Esophagus squamous epithelium (tissue), 4 donors: ENCODE data around the gene TAOK3.

ENCODE experiments used
- CTCF ChIP-seq, 6 experiments: fragments of 450-650 bp in 4 of 6; fragments of 200-600 bp in 2 of 6; sonication (generic) in 2 of 6; IDR thresholded peaks; one replicate each; pipeline ENCODE4 v1.5.1; 2016 to 2019; ENCODE audit warnings: antibody characterized with exemption in 6 of 6, mild to moderate bottlenecking in 4 of 6, moderate library complexity in 4 of 6
- POLR2A ChIP-seq, 4 donors: fragments of 450-650 bp; IDR thresholded peaks; one replicate each; pipeline ENCODE4 v1.6.1; 2017; ENCODE audit warnings: antibody characterized with exemption in 4 of 4, mild to moderate bottlenecking in 4 of 4, moderate library complexity in 3 of 4

DNA sequence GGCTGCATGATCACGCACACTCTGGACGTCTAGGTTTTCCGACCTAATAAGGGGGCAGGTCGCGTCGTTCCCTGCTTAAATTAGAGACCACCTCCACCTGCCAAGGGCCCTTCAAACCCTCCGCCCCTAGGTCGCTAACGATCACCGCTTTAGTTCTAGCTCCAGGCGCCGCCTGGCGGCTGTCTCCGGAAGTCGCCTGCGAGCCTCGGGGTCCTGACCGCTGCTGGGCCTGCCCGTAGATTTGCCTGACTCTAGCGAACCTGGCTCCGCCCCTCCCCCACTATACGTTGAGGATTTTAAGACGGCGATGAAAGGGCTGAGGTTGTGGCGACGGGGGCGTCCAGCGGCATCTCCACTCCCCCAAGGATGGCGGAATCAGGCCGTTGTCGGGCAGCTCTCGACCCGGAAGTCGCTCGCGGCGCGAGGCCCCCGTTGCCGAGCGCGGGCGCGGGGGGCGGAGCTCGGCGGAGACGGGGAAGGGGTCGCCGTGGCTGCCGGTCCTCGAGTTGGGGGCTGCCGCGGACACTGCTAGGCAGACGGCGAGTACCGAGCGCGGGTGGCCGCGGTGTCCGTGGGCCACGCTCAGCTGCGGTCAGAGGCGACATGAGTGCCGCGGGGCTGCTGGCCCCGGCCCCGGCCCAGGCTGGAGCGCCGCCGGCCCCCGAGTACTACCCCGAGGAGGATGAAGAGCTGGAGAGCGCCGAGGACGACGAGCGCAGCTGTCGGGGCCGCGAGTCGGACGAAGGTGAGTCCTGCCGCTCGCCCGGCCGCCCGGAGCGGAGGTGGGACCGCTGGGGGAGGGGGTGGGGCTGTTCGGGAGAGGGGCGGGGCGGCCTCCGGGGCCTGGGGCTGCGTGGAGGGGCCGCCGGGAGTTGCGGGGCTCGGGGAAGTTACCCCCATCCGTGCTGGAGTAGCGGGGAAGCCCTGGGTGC, 3.6 kb upstream of the TAOK3 start, which contains the start of gene SUDS3:
- TF ChIP-seq CTCF (IDR thresholded peaks at IDR 0.05) (peak; percentile 93 to 99 (median 99)), POLR2A (IDR thresholded peaks at IDR 0.05) (peak in 2 of 4 donors; percentile 38 to 43)
